ENCODE measurements around the gene UST. TPM values are rescaled to one million over a fixed set of nuclear protein-coding genes. Genes with fewer than 3 reads are reported as not detected.

UST gene
- total and polyA plus RNA-seq, 2 of the 8 experiments (the other 6 are each of a cell fraction or from before 2014, with no cell fraction given): 13.5 to 34.5 TPM

- no peak overlapping the region for H3K4me2 ChIP-seq (ENCODE audit: insufficient read depth in 1 of 2, low read depth in 2 of 2, low read length in 2 of 2)
- H3K14ac ChIP-seq (ENCODE audit: insufficient read length): no peak overlapping the region
- H2BK5ac ChIP-seq (ENCODE audit: low read depth, low read length): no peak overlapping the region
- no peak overlapping the region for H3K18ac ChIP-seq (ENCODE audit: extremely low read depth, low read length)
- H2BK120ac ChIP-seq (replicated peaks; ENCODE audit: low read depth, low read length): no peak overlapping the region
- no peak overlapping the region for H3K56ac ChIP-seq (replicated peaks; ENCODE audit: insufficient read length, low read depth, low read length)
- FAIRE-seq (no peak), DNase-seq (ENCODE audit: low read depth in 1 of 2, low spot score in 2 of 2) (no peak)
- H3K4me3 ChIP-seq (ENCODE audit: extremely low read depth in 1 of 4, insufficient read depth in 2 of 4, low read depth in 3 of 4, low read length in 4 of 4): no peak overlapping the region
- no peak overlapping the region for H4K5ac ChIP-seq (ENCODE audit: insufficient read length, low read depth, low read length)
- H3K9ac ChIP-seq (replicated peaks in 1 of 4; ENCODE audit: extremely low read depth in 1 of 4, low read depth in 3 of 4, low read length in 3 of 4): no peak overlapping the region
- H2BK12ac ChIP-seq (ENCODE audit: low read depth, low read length): no peak overlapping the region
- no peaks in the 10 kb centered on the region for H3K79me1 ChIP-seq (ENCODE audit: low read depth, low read length)
- no peak overlapping the region for H2BK20ac ChIP-seq (ENCODE audit: low read length)
- no peaks in the 10 kb centered on the region for H3K4me1 ChIP-seq (replicated peaks in 1 of 4; ENCODE audit: control insufficient read depth in 3 of 4, insufficient read depth in 4 of 4, low read length in 3 of 4)
- H3K27ac ChIP-seq (ENCODE audit: low read depth, low read length): no peak overlapping the region
- no peak overlapping the region for H3K23ac ChIP-seq (ENCODE audit: insufficient read length)
- no peaks in the 10 kb centered on the region for H3K27me3 ChIP-seq (replicated peaks in 1 of 4; ENCODE audit: control insufficient read depth in 3 of 4, extremely low read depth in 1 of 4, insufficient read depth in 3 of 4, low read length in 3 of 4)
- ChIA-PET CTCF (ENCODE audit: partially characterized antibody) (interaction anchor here (0.9 to 1.1 kb wide), 2 partner anchors 8 to 99 kb away, joined by 3 read pairs; no protein-coding TSS in a partner anchor), POLR2A (ENCODE audit: partially characterized antibody) (no interaction called here)
- H2AFZ ChIP-seq (ENCODE audit: low read length): no peak overlapping the region
- no peak overlapping the region for H4K91ac ChIP-seq (replicated peaks; ENCODE audit: insufficient read length, low read length)
- no peak overlapping the region for H2AK5ac ChIP-seq (ENCODE audit: low read depth, low read length)
- no peaks in the 10 kb centered on the region for H4K20me1 ChIP-seq (replicated peaks in 1 of 2; ENCODE audit: control insufficient read depth in 1 of 2, insufficient read depth in 2 of 2, low read length in 2 of 2)
- H3K23me2 ChIP-seq (ENCODE audit: low read depth, low read length): no peaks in the 10 kb centered on the region
- no peak overlapping the region for H3K4ac ChIP-seq (replicated peaks; ENCODE audit: insufficient read length, low read depth, low read length)
- H3K9me3 ChIP-seq (ENCODE audit: insufficient read depth in 2 of 2, low read depth in 1 of 2, low read length in 1 of 2): peaks cover 5 to 16% of the 10 kb centered on the region in 2 experiments; a peak in 1 of 4 replicates
- H3K79me2 ChIP-seq (ENCODE audit: control insufficient read depth in 1 of 2, insufficient read depth in 2 of 2, low read length in 2 of 2): no peaks in the 10 kb centered on the region
- 91% methylated on average over 22 of the region's 26 CpGs; no CpG with 5 or more reads in 1 of the 2 experiments for WGBS, 2 experiments (ENCODE audit: extremely low coverage in 1 of 2, insufficient coverage in 1 of 2, insufficient read length in 1 of 2, insufficient replicate concordance in 2 of 2, low coverage in 1 of 2, low lambda C conversion rate in 2 of 2, missing lambda C conversion rate in 1 of 2)
- H3K36me3 ChIP-seq (ENCODE audit: control insufficient read depth in 2 of 4, insufficient read depth in 4 of 4, low read length in 3 of 4): no peaks in the 10 kb centered on the region
- TF ChIP-seq POU5F1 (IDR thresholded peaks at IDR 0.05; ENCODE audit: low read depth, low read length): no peak
- no peak overlapping the region for H4K8ac ChIP-seq (ENCODE audit: extremely low read depth, insufficient read depth, low read length)
- H2BK15ac ChIP-seq (ENCODE audit: low read length): no peak overlapping the region
Measured at GRCh38 chr6:148697895-148698440, 48.9 kb upstream of the UST start.

All from H1 (cell line).